Measurements from ENCODE around the gene ZDHHC11. TPM values are rescaled to one million over a fixed set of nuclear protein-coding genes. Genes with fewer than 3 reads are reported as not detected.
A peak's percentile ranks its signal among the peaks of the same experiment; 100 is the strongest.
"Not testable (repeated sequence)": the region's sequence is repeated elsewhere in the genome, so short reads cannot be mapped to it uniquely, and the experiment has no call there.

ZDHHC11 gene
- total RNA-seq, 5 donors from 2014 or later (not counting 1 experiment from before 2014, with no cell fraction given) = 6.5 to 38.0 (median 11.6) TPM

- H3K4me1 ChIP-seq (ENCODE audit: control insufficient read depth in 1 of 2, extremely low read depth in 1 of 2, insufficient read depth in 2 of 2, low read length in 2 of 2); H3K4me3 ChIP-seq (ENCODE audit: control insufficient read depth in 1 of 2, extremely low read depth in 1 of 2, low read length in 1 of 2); H3K4me3 Mint-ChIP-seq; H3K27me3 Mint-ChIP-seq; H3K9me3 Mint-ChIP-seq; H3K27ac ChIP-seq (ENCODE audit: low read length); ATAC-seq (replicated peaks in 1 of 4); H3K36me3 ChIP-seq (ENCODE audit: control insufficient read depth in 2 of 2, extremely low read depth in 1 of 2, insufficient read depth in 1 of 2, low read length in 1 of 2); H3K27me3 ChIP-seq (replicated peaks in 1 of 2; ENCODE audit: control insufficient read depth in 2 of 2, extremely low read depth in 1 of 2, insufficient read depth in 2 of 2, low read length in 1 of 2); H3K27ac Mint-ChIP-seq; POLR2A ChIA-PET; CTCF ChIA-PET; H3K4me1 Mint-ChIP-seq; H3K36me3 Mint-ChIP-seq; H3K9me3 ChIP-seq: not testable (repeated sequence)
- peak in 2 of 35 experiments; percentile 12 to 14 for DNase-seq
- 90% methylated on average over 6 of the region's 19 CpGs for WGBS (ENCODE audit: insufficient coverage)
Measured at GRCh38 chr5:771087-771781, 79.6 kb downstream of the ZDHHC11 start.

- WGBS (ENCODE audit: insufficient coverage) = 100% methylated on average over 1 of the region's 10 CpGs
- H3K36me3 Mint-ChIP-seq; H3K4me3 ChIP-seq (ENCODE audit: control insufficient read depth in 1 of 2, extremely low read depth in 1 of 2, low read length in 1 of 2); H3K9me3 ChIP-seq; POLR2A ChIA-PET; H3K36me3 ChIP-seq (ENCODE audit: control insufficient read depth in 2 of 2, extremely low read depth in 1 of 2, insufficient read depth in 1 of 2, low read length in 1 of 2); H3K9me3 Mint-ChIP-seq; H3K4me1 ChIP-seq (ENCODE audit: control insufficient read depth in 1 of 2, extremely low read depth in 1 of 2, insufficient read depth in 2 of 2, low read length in 2 of 2); H3K27ac ChIP-seq (ENCODE audit: low read length); CTCF ChIA-PET; H3K4me1 Mint-ChIP-seq; H3K27ac Mint-ChIP-seq; H3K27me3 ChIP-seq (replicated peaks in 1 of 2; ENCODE audit: control insufficient read depth in 2 of 2, extremely low read depth in 1 of 2, insufficient read depth in 2 of 2, low read length in 1 of 2); H3K27me3 Mint-ChIP-seq; H3K4me3 Mint-ChIP-seq: not testable (repeated sequence)
- peak in 2 of 4 experiments; percentile 9 to 24 for ATAC-seq (replicated peaks in 1 of 4)
- DNase-seq = peak in 2 of 35 experiments; percentile 13 to 22
Measured at GRCh38 chr5:770585-770984, 80.2 kb downstream of the ZDHHC11 start.

GRCh38 chr5:769485-770145 lies 81.2 kb downstream of the ZDHHC11 start:
- H3K27me3 Mint-ChIP-seq; CTCF ChIA-PET; H3K27me3 ChIP-seq (replicated peaks in 1 of 2; ENCODE audit: control insufficient read depth in 2 of 2, extremely low read depth in 1 of 2, insufficient read depth in 2 of 2, low read length in 1 of 2); H3K36me3 Mint-ChIP-seq; H3K4me1 ChIP-seq (ENCODE audit: control insufficient read depth in 1 of 2, extremely low read depth in 1 of 2, insufficient read depth in 2 of 2, low read length in 2 of 2); ATAC-seq (replicated peaks in 1 of 4); H3K4me1 Mint-ChIP-seq; H3K9me3 ChIP-seq; H3K4me3 ChIP-seq (ENCODE audit: control insufficient read depth in 1 of 2, extremely low read depth in 1 of 2, low read length in 1 of 2); H3K36me3 ChIP-seq (ENCODE audit: control insufficient read depth in 2 of 2, extremely low read depth in 1 of 2, insufficient read depth in 1 of 2, low read length in 1 of 2); POLR2A ChIA-PET; H3K27ac Mint-ChIP-seq; H3K4me3 Mint-ChIP-seq; H3K27ac ChIP-seq (ENCODE audit: low read length); H3K9me3 Mint-ChIP-seq: not testable (repeated sequence)
- 85% methylated on average over 10 of the region's 29 CpGs for WGBS (ENCODE audit: insufficient coverage)
- DNase-seq = peak in 3 of 35 experiments; percentile 0 to 24 (median 13)

GRCh38 chr5:766666-767431 lies 83.9 kb downstream of the ZDHHC11 start:
- CTCF ChIA-PET = no interaction called here
- WGBS (ENCODE audit: insufficient coverage) = 88% methylated on average over 24 of the region's 32 CpGs
- no peak overlapping the region for H3K4me3 Mint-ChIP-seq

GRCh38 chr5:765948-766631 lies 84.7 kb downstream of the ZDHHC11 start:
- Histone ChIP-seq H3K27ac (ENCODE audit: low read length) (no peak overlapping the region), H3K4me1 (ENCODE audit: control insufficient read depth in 1 of 2, extremely low read depth in 1 of 2, insufficient read depth in 2 of 2, low read length in 2 of 2) (peaks cover 0 to 2% of the 10 kb centered on the region in 2 experiments), H3K4me3 (ENCODE audit: control insufficient read depth in 1 of 2, extremely low read depth in 1 of 2, low read length in 1 of 2) (no peak overlapping the region), H3K27me3 (replicated peaks in 1 of 2; ENCODE audit: control insufficient read depth in 2 of 2, extremely low read depth in 1 of 2, insufficient read depth in 2 of 2, low read length in 1 of 2) (no peaks in the 10 kb centered on the region), H3K36me3 (ENCODE audit: control insufficient read depth in 2 of 2, extremely low read depth in 1 of 2, insufficient read depth in 1 of 2, low read length in 1 of 2) (no peaks in the 10 kb centered on the region), H3K9me3 (no peaks in the 10 kb centered on the region)
- Mint-ChIP-seq H3K36me3 (peaks cover 5% of the 10 kb centered on the region), H3K4me3 (no peak overlapping the region), H3K27me3 (no peaks in the 10 kb centered on the region), H3K9me3 (no peaks in the 10 kb centered on the region), H3K4me1 (no peaks in the 10 kb centered on the region), H3K27ac (no peak overlapping the region)
- no peak for ATAC-seq (replicated peaks in 1 of 4)
- ChIA-PET POLR2A (no interaction called here), CTCF (no interaction called here)
- peak in 2 of 35 experiments; percentile 13 to 24 for DNase-seq
- 87% methylated on average over 18 of the region's 18 CpGs for WGBS (ENCODE audit: insufficient coverage)

More at GRCh38 chr5:766666-767431, 83.9 kb downstream of the ZDHHC11 start:
- Histone ChIP-seq H3K27me3 (replicated peaks in 1 of 2; ENCODE audit: control insufficient read depth in 2 of 2, extremely low read depth in 1 of 2, insufficient read depth in 2 of 2, low read length in 1 of 2) (no peaks in the 10 kb centered on the region), H3K4me1 (ENCODE audit: control insufficient read depth in 1 of 2, extremely low read depth in 1 of 2, insufficient read depth in 2 of 2, low read length in 2 of 2) (peaks cover 0 to 2% of the 10 kb centered on the region in 2 experiments), H3K9me3 (no peaks in the 10 kb centered on the region), H3K27ac (ENCODE audit: low read length) (no peak overlapping the region), H3K36me3 (ENCODE audit: control insufficient read depth in 2 of 2, extremely low read depth in 1 of 2, insufficient read depth in 1 of 2, low read length in 1 of 2) (no peaks in the 10 kb centered on the region), H3K4me3 (ENCODE audit: control insufficient read depth in 1 of 2, extremely low read depth in 1 of 2, low read length in 1 of 2) (no peak overlapping the region)
- DNase-seq = peak in 2 of 35 experiments; percentile 13 to 21
- Mint-ChIP-seq H3K27ac (no peak overlapping the region), H3K27me3 (no peaks in the 10 kb centered on the region), H3K36me3 (peaks cover 5% of the 10 kb centered on the region), H3K4me1 (no peaks in the 10 kb centered on the region), H3K9me3 (no peaks in the 10 kb centered on the region)
- no peak for ATAC-seq (replicated peaks in 1 of 4)
- POLR2A ChIA-PET = no interaction called here

- H3K9me3 ChIP-seq = no peaks in the 10 kb centered on the region
Measured at GRCh38 chr5:763998-764781, 86.6 kb downstream of the ZDHHC11 start.

More at GRCh38 chr5:763998-764781, 86.6 kb downstream of the ZDHHC11 start:
- H3K27me3 Mint-ChIP-seq = no peaks in the 10 kb centered on the region
- Histone ChIP-seq H3K27me3 (replicated peaks in 1 of 2; ENCODE audit: control insufficient read depth in 2 of 2, extremely low read depth in 1 of 2, insufficient read depth in 2 of 2, low read length in 1 of 2) (no peaks in the 10 kb centered on the region), H3K27ac (ENCODE audit: low read length) (no peak overlapping the region), H3K4me3 (ENCODE audit: control insufficient read depth in 1 of 2, extremely low read depth in 1 of 2, low read length in 1 of 2) (no peak overlapping the region), H3K36me3 (ENCODE audit: control insufficient read depth in 2 of 2, extremely low read depth in 1 of 2, insufficient read depth in 1 of 2, low read length in 1 of 2) (no peaks in the 10 kb centered on the region), H3K4me1 (ENCODE audit: control insufficient read depth in 1 of 2, extremely low read depth in 1 of 2, insufficient read depth in 2 of 2, low read length in 2 of 2) (peaks cover 0 to 9% of the 10 kb centered on the region in 2 experiments)
- DNase-seq (peak in 3 of 35 experiments; percentile 3 to 24 (median 13)), ATAC-seq (replicated peaks in 1 of 4) (no peak)
- peak overlapping the region in 1 of 2 donors; percentile 58 for H3K27ac Mint-ChIP-seq
- 96% methylated on average over 24 of the region's 31 CpGs for WGBS (ENCODE audit: insufficient coverage)
- POLR2A ChIA-PET = no interaction called here
- H3K9me3 Mint-ChIP-seq = no peaks in the 10 kb centered on the region
- peaks cover 4% of the 10 kb centered on the region in 3 donors for H3K4me1 Mint-ChIP-seq
- H3K36me3 Mint-ChIP-seq = peaks cover 5% of the 10 kb centered on the region
- no peak overlapping the region for H3K4me3 Mint-ChIP-seq
- CTCF ChIA-PET = no interaction called here
